ENCODE data around the gene TMEM91.
"Not testable (repeated sequence)": the region's sequence is repeated elsewhere in the genome, so short reads cannot be mapped to it uniquely, and the experiment has no call there.

TMEM91 gene

DNA sequence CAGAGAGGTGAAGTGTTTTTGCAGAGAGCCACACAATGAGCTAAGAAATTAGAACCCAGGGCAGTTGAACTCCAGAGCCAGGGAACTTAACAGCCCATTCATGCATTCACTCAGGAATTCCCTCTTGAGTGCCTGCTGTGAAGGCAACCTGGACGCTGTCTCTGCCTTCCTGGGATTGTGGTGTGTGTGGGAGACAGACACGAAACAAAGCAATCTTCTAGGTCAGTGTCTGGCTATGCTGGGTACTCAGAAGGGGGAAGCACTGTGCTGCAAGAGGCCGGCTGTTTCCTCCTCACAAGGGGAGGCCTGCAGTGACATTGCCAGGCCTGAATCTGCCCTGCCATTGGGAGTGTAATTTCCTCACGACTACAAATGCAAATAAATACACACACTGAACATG is 30.9 kb downstream of the TMEM91 start:
- Histone ChIP-seq H3K4me3 (ENCODE audit: low read depth in 1 of 2, low read length in 2 of 2) (no peak overlapping the region), H3K36me3 (ENCODE audit: insufficient read depth, low read length) (peaks cover 16% of the 10 kb centered on the region), H3K27me3 (ENCODE audit: control insufficient read depth in 1 of 2, insufficient read depth in 2 of 2, low read length in 2 of 2) (no peaks in the 10 kb centered on the region), H3K9me3 (ENCODE audit: low read length) (no peaks in the 10 kb centered on the region), H3K27ac (ENCODE audit: low read depth, low read length) (no peak overlapping the region), H3K4me1 (ENCODE audit: insufficient read depth, low read length) (peaks cover 6% of the 10 kb centered on the region), H3K9ac (ENCODE audit: low read length) (no peak overlapping the region)

GRCh38 chr19:41408256-41408655 is 31.9 kb downstream of the TMEM91 start:
- Histone ChIP-seq H3K36me3 (ENCODE audit: insufficient read depth, low read length) (peaks cover 22% of the 10 kb centered on the region), H3K27me3 (ENCODE audit: control insufficient read depth in 1 of 2, insufficient read depth in 2 of 2, low read length in 2 of 2) (no peaks in the 10 kb centered on the region), H3K4me3 (ENCODE audit: low read depth in 1 of 2, low read length in 2 of 2) (no peak overlapping the region), H3K27ac (ENCODE audit: low read depth, low read length) (no peak overlapping the region), H3K9me3 (ENCODE audit: low read length) (no peaks in the 10 kb centered on the region), H3K4me1 (ENCODE audit: insufficient read depth, low read length) (peaks cover 6% of the 10 kb centered on the region), H3K9ac (ENCODE audit: low read length) (no peak overlapping the region)

DNA sequence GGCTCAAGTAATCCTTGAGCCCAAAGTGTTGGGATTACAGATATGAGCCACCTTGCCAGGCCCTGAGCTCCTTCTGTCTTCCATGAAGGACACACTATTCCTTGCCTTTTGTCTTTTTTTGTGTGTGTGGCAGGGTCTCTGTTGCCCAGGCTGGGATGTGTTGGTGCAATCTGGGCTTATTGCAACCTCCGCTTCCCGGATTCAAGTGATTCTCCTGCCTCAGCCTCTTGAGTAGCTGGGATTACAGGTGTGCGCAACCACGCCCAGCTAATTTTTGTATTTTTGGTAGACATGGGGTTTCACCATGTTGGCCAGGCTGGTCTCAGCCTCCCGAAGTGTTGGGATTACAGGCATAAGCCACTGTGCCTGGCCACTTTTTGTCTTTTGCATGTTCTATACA is 32.5 kb downstream of the TMEM91 start:
- H3K4me1 ChIP-seq (ENCODE audit: insufficient read depth, low read length); H3K27me3 ChIP-seq (ENCODE audit: control insufficient read depth in 1 of 2, insufficient read depth in 2 of 2, low read length in 2 of 2); H3K27ac ChIP-seq (ENCODE audit: low read depth, low read length); H3K9ac ChIP-seq (ENCODE audit: low read length); H3K9me3 ChIP-seq (ENCODE audit: low read length); H3K4me3 ChIP-seq (ENCODE audit: low read depth in 1 of 2, low read length in 2 of 2): not testable (repeated sequence)
- H3K36me3 ChIP-seq (ENCODE audit: insufficient read depth, low read length) = peaks cover 28% of the 10 kb centered on the region

GRCh38 chr19:41409288-41409687 is 33.0 kb downstream of the TMEM91 start:
- Histone ChIP-seq H3K9me3 (ENCODE audit: low read length) (no peaks in the 10 kb centered on the region), H3K9ac (ENCODE audit: low read length) (no peak overlapping the region), H3K27ac (ENCODE audit: low read depth, low read length) (no peak overlapping the region), H3K27me3 (ENCODE audit: control insufficient read depth in 1 of 2, insufficient read depth in 2 of 2, low read length in 2 of 2) (no peaks in the 10 kb centered on the region), H3K4me3 (ENCODE audit: low read depth in 1 of 2, low read length in 2 of 2) (no peak overlapping the region), H3K36me3 (ENCODE audit: insufficient read depth, low read length) (peaks cover 32% of the 10 kb centered on the region), H3K4me1 (ENCODE audit: insufficient read depth, low read length) (peaks cover 6% of the 10 kb centered on the region)

GRCh38 chr19:41410336-41411054 is 34.2 kb downstream of the TMEM91 start:
- no peaks in the 10 kb centered on the region for H3K27me3 ChIP-seq (ENCODE audit: control insufficient read depth in 1 of 2, insufficient read depth in 2 of 2, low read length in 2 of 2)
- H3K9ac ChIP-seq (ENCODE audit: low read length) = no peak overlapping the region
- no peaks in the 10 kb centered on the region for H3K9me3 ChIP-seq (ENCODE audit: low read length)
- H3K4me3 ChIP-seq (ENCODE audit: low read depth in 1 of 2, low read length in 2 of 2) = no peak overlapping the region
- H3K27ac ChIP-seq (ENCODE audit: low read depth, low read length) = no peak overlapping the region
- peaks cover 45% of the 10 kb centered on the region for H3K36me3 ChIP-seq (ENCODE audit: insufficient read depth, low read length)
- peaks cover 6% of the 10 kb centered on the region for H3K4me1 ChIP-seq (ENCODE audit: insufficient read depth, low read length)

DNA sequence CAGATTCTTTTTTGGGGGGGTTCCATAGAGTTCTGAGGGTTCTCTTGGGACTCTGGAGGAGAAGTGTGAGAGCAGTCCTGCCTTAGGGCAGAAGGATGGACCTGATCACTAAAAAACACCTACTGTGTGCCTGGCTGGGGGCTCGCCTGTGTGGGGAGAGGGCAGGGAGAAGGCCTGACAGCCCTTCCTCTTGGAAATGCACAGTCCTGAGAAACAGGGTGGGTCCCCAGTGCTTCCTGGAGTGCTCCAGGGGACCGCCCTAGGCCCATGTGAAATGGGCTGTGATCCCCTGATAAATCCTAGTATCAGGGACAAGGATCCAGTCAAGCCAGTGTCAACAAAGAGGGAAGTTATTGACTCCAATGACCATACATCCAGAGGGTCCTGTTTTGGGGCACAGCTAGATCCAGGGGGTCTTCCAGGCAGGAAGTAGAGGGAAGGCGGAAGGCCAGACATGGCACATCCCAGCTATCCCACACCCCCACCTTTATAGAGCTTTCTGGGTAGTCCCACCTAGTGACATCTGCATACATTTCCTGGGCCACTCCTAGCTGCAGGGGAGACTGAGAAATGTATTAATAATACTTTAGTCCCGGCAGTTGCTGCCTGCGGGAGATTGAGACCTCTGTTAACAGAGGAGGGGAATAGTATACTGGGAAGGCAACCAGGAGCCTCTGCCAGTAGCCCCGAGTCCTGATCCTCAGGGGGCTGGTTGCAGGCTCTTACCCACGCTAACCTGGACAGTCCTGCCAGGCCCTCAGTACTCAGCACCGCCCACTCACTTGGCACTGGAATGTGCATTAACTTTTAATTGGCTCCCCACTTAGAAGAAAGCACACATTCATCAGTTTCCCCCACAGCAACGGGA is 35.0 kb downstream of the TMEM91 start:
- Histone ChIP-seq H3K9ac (ENCODE audit: low read length) (no peak overlapping the region), H3K27me3 (ENCODE audit: control insufficient read depth in 1 of 2, insufficient read depth in 2 of 2, low read length in 2 of 2) (no peaks in the 10 kb centered on the region), H3K27ac (ENCODE audit: low read depth, low read length) (no peak overlapping the region), H3K9me3 (ENCODE audit: low read length) (no peaks in the 10 kb centered on the region), H3K36me3 (ENCODE audit: insufficient read depth, low read length) (peaks cover 49% of the 10 kb centered on the region), H3K4me1 (ENCODE audit: insufficient read depth, low read length) (peaks cover 6% of the 10 kb centered on the region), H3K4me3 (ENCODE audit: low read depth in 1 of 2, low read length in 2 of 2) (no peak overlapping the region)

- Histone ChIP-seq H3K4me1 (ENCODE audit: insufficient read depth, low read length) (peaks cover 6% of the 10 kb centered on the region), H3K36me3 (ENCODE audit: insufficient read depth, low read length) (peaks cover 55% of the 10 kb centered on the region), H3K4me3 (ENCODE audit: low read depth in 1 of 2, low read length in 2 of 2) (no peak overlapping the region), H3K9me3 (ENCODE audit: low read length) (no peaks in the 10 kb centered on the region), H3K27ac (ENCODE audit: low read depth, low read length) (no peak overlapping the region), H3K27me3 (ENCODE audit: control insufficient read depth in 1 of 2, insufficient read depth in 2 of 2, low read length in 2 of 2) (no peaks in the 10 kb centered on the region), H3K9ac (ENCODE audit: low read length) (no peak overlapping the region)
Measured at GRCh38 chr19:41411968-41412265, 35.6 kb downstream of the TMEM91 start.

DNA sequence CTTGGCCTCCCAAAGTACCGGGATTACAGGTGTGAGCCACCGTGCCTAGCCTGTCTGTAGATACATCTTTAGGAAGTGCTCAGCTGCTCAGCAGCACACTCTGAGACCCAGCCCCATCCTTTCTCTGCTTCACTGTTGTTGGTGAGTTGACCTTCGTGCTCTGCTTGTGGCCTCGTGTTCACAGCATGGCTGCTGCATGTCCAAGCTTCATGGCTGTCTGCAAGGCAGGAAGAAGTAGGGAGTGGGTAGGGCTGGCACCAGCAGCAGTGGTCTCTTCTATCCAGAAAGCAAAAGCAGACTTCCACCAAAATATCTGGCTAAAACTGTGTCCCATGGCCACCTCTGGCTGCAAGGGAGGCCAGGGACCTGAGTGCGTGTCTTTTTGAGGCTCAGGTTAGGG is 36.6 kb downstream of the TMEM91 start:
- H3K9me3 ChIP-seq (ENCODE audit: low read length) = no peaks in the 10 kb centered on the region
- peaks cover 61% of the 10 kb centered on the region for H3K36me3 ChIP-seq (ENCODE audit: insufficient read depth, low read length)
- H3K27ac ChIP-seq (ENCODE audit: low read depth, low read length) = no peak overlapping the region
- no peak overlapping the region for H3K9ac ChIP-seq (ENCODE audit: low read length)
- no peak overlapping the region for H3K4me3 ChIP-seq (ENCODE audit: low read depth in 1 of 2, low read length in 2 of 2)
- H3K27me3 ChIP-seq (ENCODE audit: control insufficient read depth in 1 of 2, insufficient read depth in 2 of 2, low read length in 2 of 2) = no peaks in the 10 kb centered on the region
- H3K4me1 ChIP-seq (ENCODE audit: insufficient read depth, low read length) = peaks cover 6% of the 10 kb centered on the region

GRCh38 chr19:41413947-41414346 is 37.6 kb downstream of the TMEM91 start:
- H3K27me3 ChIP-seq (ENCODE audit: control insufficient read depth in 1 of 2, insufficient read depth in 2 of 2, low read length in 2 of 2) = no peaks in the 10 kb centered on the region
- no peak overlapping the region for H3K27ac ChIP-seq (ENCODE audit: low read depth, low read length)
- H3K4me1 ChIP-seq (ENCODE audit: insufficient read depth, low read length) = peaks cover 6% of the 10 kb centered on the region
- H3K9ac ChIP-seq (ENCODE audit: low read length) = no peak overlapping the region
- no peaks in the 10 kb centered on the region for H3K9me3 ChIP-seq (ENCODE audit: low read length)
- peaks cover 67% of the 10 kb centered on the region for H3K36me3 ChIP-seq (ENCODE audit: insufficient read depth, low read length)
- no peak overlapping the region for H3K4me3 ChIP-seq (ENCODE audit: low read depth in 1 of 2, low read length in 2 of 2)

DNA sequence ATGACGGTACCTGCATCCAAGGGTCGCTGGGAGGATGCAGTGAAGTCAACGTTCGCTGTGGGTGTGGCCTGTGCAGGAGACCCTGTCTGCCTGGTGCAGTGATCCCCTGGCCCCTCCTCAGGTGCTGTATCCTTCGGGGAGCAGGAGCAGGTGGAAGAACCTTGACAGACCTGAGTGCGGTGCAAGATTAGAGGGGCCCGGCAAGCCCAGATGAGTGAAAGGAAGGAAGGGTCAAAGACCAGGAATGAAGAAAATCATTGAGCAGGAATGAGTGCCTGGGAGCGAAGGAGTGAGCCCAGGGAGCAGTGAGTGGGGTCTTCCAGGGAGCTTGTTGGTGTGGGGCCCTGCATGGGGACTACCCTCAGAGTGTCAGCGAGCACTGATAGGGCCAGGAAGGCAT is 38.1 kb downstream of the TMEM91 start:
- H3K27ac ChIP-seq (ENCODE audit: low read depth, low read length) = no peak overlapping the region
- H3K36me3 ChIP-seq (ENCODE audit: insufficient read depth, low read length) = peaks cover 70% of the 10 kb centered on the region
- H3K4me1 ChIP-seq (ENCODE audit: insufficient read depth, low read length) = peaks cover 6% of the 10 kb centered on the region
- no peaks in the 10 kb centered on the region for H3K27me3 ChIP-seq (ENCODE audit: control insufficient read depth in 1 of 2, insufficient read depth in 2 of 2, low read length in 2 of 2)
- H3K9ac ChIP-seq (ENCODE audit: low read length) = no peak overlapping the region
- H3K9me3 ChIP-seq (ENCODE audit: low read length) = no peaks in the 10 kb centered on the region
- no peak overlapping the region for H3K4me3 ChIP-seq (ENCODE audit: low read depth in 1 of 2, low read length in 2 of 2)

DNA sequence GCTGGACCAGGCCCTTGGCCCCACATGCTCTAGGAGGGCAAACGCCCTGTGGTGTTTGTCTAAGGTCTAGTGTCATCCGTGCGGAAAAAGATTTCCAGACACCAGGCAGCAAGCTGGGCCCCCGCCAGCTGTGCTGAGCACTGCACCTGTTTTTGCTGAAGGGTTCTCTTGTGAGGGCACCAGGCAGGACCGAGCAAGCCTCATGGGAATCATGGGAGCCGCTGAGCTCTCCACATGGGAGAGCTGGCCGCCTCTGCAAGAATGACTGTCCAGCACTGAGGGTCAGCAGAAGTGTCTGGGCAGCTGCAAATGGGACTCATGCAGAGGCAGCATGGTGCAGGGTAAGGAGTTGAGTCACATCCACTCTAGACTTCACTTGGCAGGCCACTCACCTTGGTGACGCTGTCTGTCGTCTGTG is 38.8 kb downstream of the TMEM91 start:
- no peak overlapping the region for H3K27ac ChIP-seq (ENCODE audit: low read depth, low read length)

More for the DNA sequence above, 38.8 kb downstream of the TMEM91 start:
- no peak overlapping the region for H3K4me3 ChIP-seq (ENCODE audit: low read depth in 1 of 2, low read length in 2 of 2)
- H3K9ac ChIP-seq (ENCODE audit: low read length) = no peak overlapping the region
- peaks cover 2% of the 10 kb centered on the region for H3K4me1 ChIP-seq (ENCODE audit: insufficient read depth, low read length)
- H3K9me3 ChIP-seq (ENCODE audit: low read length) = no peaks in the 10 kb centered on the region
- peaks cover 77% of the 10 kb centered on the region for H3K36me3 ChIP-seq (ENCODE audit: insufficient read depth, low read length)
- H3K27me3 ChIP-seq (ENCODE audit: control insufficient read depth in 1 of 2, insufficient read depth in 2 of 2, low read length in 2 of 2) = no peaks in the 10 kb centered on the region
